ENCODE results near the gene CHD3.
A peak's percentile ranks its signal among the peaks of the same experiment; 100 is the strongest.

The CHD3 gene

DNA sequence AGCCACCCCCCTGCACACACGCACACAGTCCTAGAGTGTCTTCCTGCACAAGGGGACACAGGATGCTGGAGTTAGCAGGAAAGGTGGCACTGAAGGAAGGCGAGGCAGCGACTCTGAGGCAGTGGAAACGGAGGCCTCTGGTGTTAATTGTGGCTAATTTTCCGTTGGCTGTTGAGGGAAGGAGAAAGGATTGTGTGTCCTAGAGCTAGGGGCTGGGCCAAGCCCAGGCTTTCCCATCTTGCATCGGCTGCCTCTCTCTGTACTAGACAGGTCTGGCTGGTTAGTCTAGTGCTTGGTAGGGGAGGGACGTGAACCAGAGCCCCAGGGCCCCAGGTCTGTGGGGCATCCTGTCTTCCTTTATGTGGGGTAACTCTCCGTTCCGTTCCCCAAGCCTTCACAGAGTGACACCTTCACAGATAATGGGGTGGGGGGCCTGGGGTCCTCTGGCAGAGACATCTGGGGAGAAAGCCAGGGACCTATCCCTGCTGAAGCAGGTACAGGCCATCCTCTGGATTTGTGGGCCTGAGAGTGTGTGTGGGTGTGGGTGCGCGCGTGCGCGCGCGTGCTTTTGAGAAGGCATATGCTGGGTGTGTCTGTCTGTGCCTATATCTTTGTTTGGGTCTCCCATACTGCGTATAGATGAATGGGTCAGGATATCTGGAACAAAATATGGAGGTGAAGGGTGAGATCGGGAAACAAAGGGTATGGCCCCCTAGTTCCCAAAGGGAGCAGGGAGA lies at the start of gene CHD3:
Gene CHD3, plus strand, starts transcription at position 606 of the 737 bp plus-strand sequence. CDS start 212 bp downstream, outside the sequence.
- peak in 1 of 2 donors; percentile 19 for DNase-seq (ENCODE audit: low read depth in 2 of 2, low spot score in 1 of 2)

DNA sequence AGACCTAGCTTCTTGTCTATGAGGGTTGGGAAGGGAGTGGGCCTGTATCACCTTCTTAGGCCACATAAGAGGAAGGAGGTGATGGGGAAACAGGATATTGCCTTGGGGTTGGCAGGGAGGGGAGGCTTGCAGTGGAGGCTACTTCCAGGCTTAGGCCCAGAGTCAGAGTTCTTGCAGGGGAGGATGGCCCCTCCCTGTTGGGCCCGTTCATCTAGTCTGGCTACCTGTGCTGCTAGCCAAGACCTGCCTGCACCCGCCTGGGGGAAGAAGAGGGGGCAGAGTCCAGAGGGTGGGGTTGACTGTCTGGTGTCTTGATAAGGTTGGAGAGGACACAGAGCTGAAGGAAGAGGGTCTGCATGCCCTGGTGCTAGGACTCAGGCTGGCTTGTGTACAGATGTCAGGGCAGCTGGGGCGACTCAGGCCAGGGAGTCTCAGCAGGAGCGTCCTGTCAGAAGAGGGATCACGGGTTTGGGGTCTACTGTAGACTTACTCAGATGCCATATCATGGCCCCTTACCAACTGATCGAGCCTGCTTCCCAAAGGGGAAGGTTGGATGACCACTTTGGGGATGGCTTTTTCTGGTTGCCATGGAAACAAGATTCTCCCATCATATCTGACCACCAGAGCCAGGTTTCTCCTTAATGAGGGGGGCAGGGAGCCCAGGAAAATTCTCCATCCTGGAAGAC lies 49.3 kb upstream of the CHD3 start:
- no peak for DNase-seq (ENCODE audit: low read depth in 2 of 2, low spot score in 1 of 2)

DNA sequence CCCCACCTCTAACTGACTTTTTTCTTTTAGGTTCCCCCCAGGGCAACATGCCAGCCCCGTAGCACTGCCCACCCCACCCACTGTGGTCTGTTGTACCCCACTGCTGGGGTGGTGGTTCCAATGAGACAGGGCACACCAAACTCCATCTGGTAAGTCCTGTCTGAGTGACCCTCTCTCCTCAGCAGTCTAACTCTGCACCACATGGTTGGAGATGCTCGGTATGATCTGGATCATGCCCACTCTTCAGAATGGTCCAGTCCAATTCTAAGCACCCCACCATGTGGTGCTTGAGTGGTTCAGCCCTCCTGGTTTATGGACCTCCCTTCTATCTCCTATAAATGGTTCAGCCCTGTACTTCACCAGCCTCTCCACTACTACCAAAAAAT lies 48.7 kb upstream of the CHD3 start:
- no peak for DNase-seq (ENCODE audit: low read depth in 2 of 2, low spot score in 1 of 2)

DNA sequence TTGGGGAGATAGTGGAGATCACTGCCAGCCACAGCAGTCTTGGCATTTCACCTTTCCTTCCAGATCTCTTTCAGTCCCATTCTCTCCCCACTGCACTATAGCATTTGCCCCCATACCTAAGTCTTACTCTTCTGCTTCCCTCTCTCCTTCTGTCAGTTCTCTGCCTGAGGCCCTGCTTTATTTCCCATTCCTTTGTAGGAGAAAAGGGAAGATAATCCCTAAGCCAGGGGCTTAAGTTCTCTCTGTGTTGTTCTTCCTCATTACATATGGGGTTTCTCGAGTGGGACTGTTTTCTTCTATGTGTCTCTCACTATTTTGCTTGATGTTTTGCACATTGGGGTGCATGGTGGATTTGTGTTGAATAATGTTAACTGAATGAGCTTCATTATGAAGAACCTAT lies 48.1 kb upstream of the CHD3 start:
- no peak for DNase-seq (ENCODE audit: low read depth in 2 of 2, low spot score in 1 of 2)

DNA sequence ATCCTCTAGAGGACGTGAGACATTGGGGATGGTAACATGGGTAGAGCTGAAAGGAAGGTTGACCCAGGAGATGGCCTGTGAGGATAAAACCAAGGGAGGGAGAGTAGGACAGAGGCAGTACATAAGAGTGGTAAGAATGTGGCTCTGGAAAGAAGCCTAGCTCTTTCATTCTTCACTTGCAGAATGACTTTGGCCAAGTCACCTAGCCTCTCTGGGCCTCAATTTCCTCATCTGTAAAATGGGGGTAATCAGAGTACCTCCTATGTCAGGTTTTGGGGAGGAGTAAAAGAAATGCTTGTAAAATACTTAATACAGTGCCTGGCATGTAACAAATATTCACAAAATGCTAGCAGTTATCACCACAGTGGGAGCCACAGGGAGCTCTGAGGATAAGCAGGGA lies 47.7 kb upstream of the CHD3 start:
- no peak for DNase-seq (ENCODE audit: low read depth in 2 of 2, low spot score in 1 of 2)

DNA sequence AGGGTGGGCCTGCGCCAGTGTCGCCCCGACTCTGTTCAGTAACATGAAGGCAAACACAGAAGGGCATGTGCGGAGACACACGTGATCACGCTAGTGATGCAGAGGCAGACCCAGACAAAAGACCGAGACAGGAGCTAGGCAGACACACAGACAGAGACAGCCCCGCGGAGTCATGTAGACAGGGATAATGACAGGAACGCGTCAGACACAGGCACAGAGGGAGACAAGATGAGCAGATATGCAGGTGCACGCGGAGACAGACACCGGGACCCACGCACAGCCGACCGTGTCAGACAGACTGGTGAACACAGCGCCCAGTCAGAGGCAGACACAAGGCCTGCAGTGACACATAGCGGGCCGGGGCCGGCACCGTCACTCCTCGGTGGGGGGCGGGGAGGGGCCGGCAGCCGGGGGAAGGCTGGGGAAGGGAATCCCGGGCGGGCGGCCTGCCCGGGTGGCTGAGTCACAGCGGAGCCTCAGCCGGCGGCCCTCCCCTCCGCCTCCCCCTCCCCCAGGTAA lies 47.1 kb upstream of the CHD3 start:
- peak; percentile 87 to 96 for DNase-seq (ENCODE audit: low read depth in 2 of 2, low spot score in 1 of 2)

DNA sequence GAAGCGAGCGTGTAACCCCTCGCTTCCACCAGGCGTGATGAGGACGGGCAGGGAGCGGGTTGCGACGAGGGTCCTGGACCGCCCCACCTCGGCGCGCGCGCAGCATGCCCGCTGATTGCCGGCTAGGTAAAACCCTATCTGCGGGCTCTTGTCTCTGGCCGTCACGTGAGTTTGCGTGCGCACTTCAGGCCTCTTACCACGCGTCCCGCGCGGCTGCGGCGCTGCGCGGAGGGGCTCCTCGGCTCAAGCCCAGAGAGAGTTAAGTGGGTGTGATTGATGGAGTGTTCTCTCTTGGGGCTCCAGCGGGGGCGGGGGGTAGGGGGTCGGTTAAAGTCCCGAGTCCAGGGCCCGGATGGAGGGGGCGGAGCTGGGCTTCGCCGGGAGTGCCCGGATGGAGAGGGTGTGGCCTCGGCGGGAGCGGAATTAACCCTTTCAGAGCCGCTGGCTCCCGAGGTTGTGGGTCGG lies 46.6 kb upstream of the CHD3 start:
- DNase-seq (ENCODE audit: low read depth in 2 of 2, low spot score in 1 of 2): peak; percentile 84 to 85

DNA sequence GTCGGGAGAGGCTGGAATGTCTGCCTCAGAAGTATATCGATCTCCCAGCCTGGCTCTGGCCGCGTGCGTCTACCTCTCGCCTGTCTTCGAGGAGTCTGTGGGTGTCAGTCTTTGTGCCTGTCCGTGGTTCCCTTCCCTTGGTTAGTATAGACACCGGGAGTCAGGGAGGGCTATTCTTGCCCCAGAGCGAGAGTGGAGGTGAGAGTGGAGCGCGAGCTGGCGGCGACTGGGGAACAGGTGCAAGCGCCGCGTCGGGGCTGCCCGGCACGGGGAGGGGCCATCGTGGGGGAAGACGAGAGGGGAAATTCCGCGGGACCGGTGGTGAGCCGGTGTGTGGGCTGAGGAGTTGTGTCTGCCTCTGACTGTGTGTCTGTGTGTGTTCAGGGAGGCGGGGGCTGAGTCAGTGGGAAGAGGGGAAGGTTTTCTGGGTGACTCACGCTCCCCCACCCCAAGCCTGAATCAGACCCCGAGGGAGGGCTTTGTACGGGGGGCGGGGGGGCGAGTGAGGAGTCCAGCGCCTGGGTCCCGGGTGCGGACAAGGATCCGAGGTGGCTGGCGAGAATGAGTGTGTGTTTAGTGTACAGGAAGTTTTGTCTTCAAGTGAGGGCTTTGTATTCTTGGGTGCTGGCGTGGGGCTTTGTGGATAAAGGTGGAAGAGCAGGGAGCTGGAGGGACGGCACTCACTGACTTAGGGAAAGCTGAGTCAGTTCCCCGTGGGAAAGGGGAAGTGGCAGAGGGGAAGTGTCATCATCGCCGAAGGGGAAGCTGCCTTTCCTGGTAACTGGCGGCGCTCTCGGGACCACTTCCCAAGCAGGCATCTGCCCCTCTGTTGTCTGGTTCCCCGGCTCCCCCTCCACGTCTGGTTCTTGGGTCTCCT lies 46.0 kb upstream of the CHD3 start:
- peak; percentile 95 to 98 for DNase-seq (ENCODE audit: low read depth in 2 of 2, low spot score in 1 of 2)

DNA sequence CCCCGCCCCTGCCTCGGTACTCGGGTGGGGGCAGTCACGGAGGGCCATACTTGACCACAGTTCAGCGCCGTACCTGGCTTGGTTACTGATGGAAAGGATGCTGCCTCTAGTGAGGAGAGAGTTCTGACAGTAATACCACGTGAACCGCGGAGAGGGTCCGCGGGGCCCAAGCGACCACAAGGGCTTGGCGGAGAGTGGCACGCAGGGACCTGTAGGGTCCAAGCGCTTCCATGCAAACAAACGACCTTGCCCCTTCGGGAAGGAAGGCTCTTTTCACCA lies 45.4 kb upstream of the CHD3 start:
- DNase-seq (ENCODE audit: low read depth in 2 of 2, low spot score in 1 of 2): no peak

DNA sequence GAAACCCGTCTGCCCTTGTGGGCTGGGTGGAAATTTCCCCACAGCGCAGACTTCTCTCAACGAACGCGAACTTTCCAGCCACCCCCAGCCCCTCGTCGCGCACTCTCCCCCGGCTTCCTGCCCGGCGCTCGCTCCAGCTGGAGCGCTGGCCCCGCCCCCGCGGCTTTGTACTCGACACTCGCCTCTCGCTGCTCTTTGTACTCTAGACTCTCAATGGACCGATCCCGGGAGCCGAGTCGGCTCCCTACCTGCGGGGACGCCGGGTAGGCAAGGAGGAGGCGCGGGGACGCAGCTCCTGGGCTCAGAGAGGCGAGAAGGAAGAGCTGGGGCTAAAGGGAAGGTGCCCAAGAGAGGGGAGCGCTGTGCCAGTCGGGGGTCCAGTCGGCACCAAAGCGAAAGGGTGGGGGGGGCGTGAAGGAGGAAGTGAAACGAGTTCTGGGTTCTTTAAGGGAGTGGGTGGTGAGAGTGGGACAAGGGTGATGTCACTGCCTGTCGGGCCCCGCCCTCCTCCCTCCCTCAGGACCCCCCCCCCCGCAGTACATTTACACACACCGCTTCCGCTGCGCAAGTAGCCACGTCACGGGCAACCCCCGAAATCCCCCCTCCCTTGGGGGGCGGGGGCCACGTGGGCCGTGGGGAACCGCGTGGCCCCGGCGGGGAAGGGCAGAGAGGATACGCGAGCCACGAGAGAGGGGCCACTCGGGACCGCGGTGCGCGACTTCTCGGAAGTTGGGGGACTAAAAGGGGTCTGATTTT lies 44.9 kb upstream of the CHD3 start:
- peak; percentile 85 to 92 for DNase-seq (ENCODE audit: low read depth in 2 of 2, low spot score in 1 of 2)

DNA sequence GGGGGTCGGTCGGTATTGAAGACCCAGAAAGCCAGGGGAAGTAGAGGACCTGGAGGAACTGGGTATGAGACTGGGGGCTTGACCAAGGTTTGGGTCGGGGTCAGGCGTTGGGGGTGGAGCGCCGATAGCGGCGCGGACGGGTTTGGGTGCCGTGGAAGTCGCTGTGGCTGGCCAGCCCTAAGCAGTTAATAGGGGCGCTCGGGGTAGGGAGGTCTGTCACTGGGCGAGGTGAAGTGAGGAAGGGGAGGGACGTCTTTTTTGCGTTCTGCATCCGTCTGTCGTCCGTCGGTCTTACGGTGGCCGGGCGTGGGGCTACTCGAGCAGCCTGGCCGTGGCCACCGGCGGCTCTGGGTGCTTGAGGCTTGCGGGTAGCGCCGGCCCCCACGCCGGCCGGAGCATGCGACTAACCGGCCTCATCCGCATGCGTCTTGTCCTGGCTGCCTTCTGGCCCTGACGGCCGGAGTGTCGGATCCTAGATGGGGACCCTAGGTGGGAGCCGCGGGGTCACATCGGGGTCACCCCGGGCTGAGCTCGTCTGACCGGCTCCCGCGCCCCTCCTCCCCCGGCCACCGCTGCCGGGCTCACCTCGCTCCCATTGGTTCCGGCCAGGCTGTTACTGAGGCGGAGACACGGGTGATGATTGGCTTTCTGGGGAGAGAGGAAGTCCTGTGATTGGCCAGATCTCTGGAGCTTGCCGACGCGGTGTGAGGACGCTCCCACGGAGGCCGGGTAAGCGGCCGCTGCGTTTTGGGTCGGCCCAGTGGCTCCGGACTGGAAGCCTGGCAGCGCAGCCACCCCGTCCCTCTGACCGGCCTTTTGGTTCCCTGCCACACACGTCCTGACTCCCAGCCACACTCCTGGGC lies 44.1 kb upstream of the CHD3 start:
- DNase-seq (ENCODE audit: low read depth in 2 of 2, low spot score in 1 of 2): peak in 1 of 2 donors; percentile 69

DNA sequence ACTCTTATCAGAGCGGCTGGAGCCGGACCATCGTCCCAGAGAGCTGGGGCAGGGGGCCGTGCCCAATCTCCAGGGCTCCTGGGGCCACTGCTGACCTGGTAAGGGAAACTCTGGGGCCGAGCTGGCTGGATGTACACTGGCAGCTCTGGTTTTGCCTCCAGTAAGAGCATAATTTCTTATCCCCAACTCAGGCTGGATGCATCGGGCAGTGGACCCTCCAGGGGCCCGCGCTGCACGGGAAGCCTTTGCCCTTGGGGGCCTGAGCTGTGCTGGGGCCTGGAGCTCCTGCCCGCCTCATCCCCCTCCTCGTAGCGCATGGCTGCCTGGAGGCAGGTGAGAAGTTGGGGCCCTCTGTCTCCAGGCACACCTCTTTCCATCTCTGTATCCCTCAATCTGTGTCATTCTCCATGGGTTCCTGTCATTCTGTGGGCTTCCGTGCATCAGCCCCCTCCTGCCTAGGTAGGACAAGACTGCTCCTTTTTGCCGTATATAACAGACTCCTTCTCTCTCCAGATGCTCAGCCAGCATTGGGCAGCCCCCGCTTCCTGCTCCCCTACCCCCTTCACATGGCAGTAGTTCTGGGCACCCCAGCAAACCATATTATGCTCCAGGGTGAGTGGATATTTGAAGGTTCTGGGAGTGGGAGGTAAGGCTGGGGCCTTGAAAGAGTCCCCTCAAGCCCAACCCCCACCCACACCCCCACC lies 43.1 kb upstream of the CHD3 start:
- DNase-seq (ENCODE audit: low read depth in 2 of 2, low spot score in 1 of 2): no peak

DNA sequence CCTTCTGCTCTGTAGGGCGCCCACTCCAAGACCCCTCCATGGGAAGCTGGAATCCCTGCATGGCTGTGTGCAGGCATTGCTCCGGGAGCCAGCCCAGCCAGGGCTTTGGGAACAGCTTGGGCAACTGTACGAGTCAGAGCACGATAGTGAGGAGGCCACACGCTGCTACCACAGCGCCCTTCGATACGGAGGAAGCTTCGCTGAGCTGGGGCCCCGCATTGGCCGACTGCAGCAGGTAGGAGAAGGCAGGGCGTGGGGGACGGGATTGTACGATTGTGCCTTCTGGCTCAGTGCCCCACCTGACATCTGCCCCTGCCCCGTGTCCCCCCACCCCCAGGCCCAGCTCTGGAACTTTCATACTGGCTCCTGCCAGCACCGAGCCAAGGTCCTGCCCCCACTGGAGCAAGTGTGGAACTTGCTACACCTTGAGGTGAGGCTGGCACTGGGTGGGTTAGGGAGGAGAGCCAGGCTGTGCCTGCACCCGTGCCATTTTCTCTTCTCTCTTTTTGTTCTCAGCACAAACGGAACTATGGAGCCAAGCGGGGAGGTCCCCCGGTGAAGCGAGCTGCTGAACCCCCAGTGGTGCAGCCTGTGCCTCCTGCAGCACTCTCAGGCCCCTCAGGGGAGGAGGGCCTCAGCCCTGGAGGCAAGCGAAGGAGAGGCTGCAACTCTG lies 42.4 kb upstream of the CHD3 start:
- DNase-seq (ENCODE audit: low read depth in 2 of 2, low spot score in 1 of 2): no peak

DNA sequence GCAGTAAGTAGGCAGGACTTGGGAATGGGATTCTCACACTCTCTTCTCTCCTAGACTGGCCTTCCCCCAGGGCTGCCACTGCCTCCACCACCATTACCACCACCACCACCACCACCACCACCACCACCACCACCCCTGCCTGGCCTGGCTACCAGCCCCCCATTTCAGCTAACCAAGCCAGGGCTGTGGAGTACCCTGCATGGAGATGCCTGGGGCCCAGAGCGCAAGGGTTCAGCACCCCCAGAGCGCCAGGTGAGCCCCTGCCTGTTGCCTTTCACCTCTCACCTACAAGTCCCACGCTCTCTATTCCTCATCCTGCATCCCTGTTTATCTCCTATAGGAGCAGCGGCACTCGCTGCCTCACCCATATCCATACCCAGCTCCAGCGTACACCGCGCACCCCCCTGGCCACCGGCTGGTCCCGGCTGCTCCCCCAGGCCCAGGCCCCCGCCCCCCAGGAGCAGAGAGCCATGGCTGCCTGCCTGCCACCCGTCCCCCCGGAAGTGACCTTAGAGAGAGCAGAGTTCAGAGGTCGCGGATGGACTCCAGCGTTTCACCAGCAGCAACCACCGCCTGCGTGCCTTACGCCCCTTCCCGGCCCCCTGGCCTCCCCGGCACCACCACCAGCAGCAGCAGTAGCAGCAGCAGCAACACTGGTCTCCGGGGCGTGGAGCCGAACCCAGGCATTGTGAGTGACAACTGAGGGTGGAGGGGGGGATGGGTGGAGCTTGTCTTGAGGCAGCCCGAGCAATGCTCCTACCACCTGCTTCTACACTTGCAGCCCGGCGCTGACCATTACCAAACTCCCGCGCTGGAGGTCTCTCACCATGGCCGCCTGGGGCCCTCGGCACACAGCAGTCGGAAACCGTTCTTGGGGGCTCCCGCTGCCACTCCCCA lies 41.6 kb upstream of the CHD3 start:
- no peak for DNase-seq (ENCODE audit: low read depth in 2 of 2, low spot score in 1 of 2)

DNA sequence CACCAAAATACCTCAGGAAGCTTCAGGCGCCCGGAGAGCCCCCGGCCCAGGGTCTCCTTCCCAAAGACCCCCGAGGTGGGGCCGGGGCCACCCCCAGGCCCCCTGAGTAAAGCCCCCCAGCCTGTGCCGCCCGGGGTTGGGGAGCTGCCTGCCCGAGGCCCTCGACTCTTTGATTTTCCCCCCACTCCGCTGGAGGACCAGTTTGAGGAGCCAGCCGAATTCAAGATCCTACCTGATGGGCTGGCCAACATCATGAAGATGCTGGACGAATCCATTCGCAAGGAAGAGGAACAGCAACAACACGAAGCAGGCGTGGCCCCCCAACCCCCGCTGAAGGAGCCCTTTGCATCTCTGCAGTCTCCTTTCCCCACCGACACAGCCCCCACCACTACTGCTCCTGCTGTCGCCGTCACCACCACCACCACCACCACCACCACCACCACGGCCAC lies 40.4 kb upstream of the CHD3 start:
- no peak for DNase-seq (ENCODE audit: low read depth in 2 of 2, low spot score in 1 of 2)

DNA sequence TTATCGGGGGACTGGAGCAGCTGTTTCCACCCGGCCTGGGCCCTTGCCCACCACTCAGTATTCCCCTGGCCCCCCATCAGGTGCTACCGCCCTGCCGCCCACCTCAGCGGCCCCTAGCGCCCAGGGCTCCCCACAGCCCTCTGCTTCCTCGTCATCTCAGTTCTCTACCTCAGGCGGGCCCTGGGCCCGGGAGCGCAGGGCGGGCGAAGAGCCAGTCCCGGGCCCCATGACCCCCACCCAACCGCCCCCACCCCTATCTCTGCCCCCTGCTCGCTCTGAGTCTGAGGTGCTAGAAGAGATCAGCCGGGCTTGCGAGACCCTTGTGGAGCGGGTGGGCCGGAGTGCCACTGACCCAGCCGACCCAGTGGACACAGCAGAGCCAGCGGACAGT lies 39.9 kb upstream of the CHD3 start:
- no peak for DNase-seq (ENCODE audit: low read depth in 2 of 2, low spot score in 1 of 2)

DNA sequence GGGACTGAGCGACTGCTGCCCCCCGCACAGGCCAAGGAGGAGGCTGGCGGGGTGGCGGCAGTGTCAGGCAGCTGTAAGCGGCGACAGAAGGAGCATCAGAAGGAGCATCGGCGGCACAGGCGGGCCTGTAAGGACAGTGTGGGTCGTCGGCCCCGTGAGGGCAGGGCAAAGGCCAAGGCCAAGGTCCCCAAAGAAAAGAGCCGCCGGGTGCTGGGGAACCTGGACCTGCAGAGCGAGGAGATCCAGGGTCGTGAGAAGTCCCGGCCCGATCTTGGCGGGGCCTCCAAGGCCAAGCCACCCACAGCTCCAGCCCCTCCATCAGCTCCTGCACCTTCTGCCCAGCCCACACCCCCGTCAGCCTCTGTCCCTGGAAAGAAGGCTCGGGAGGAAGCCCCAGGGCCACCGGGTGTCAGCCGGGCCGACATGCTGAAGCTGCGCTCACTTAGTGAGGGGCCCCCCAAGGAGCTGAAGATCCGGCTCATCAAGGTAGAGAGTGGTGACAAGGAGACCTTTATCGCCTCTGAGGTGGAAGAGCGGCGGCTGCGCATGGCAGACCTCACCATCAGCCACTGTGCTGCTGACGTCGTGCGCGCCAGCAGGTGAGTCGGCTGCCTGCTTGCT lies 39.3 kb upstream of the CHD3 start:
- no peak for DNase-seq (ENCODE audit: low read depth in 2 of 2, low spot score in 1 of 2)

All from stimulated activated CD8-positive, alpha-beta memory T cell treated with anti-CD3 and anti-CD28 coated beads, Interleukin-4, amount 100 ng/mL, for 4 hours (primary cell).